ENCODE results near the gene SAXO2.

GRCh38 chr15:82301296-82302016 is 38.8 kb downstream of the SAXO2 start:
- TF ChIP-seq ELF4 (IDR thresholded peaks at IDR 0.05) (no peak), FOXM1 (IDR thresholded peaks at IDR 0.05; ENCODE audit: borderline replicate concordance) (no peak), FOXA1 (IDR thresholded peaks at IDR 0.05) (no peak), FOXK2 (IDR thresholded peaks at IDR 0.05) (no peak), SP1 (IDR thresholded peaks at IDR 0.05) (no peak), BHLHE40 (IDR thresholded peaks at IDR 0.05; ENCODE audit: borderline replicate concordance) (no peak), SUZ12 (IDR thresholded peaks at IDR 0.05) (no peak), HDGF (IDR thresholded peaks at IDR 0.05; ENCODE audit: borderline replicate concordance) (no peak), LEF1 (IDR thresholded peaks at IDR 0.05; ENCODE audit: borderline replicate concordance) (no peak), CTBP1 (IDR thresholded peaks at IDR 0.05; ENCODE audit: borderline replicate concordance) (no peak), ZNF384 (IDR thresholded peaks at IDR 0.05) (no peak), ARNT (IDR thresholded peaks at IDR 0.05) (no peak), TARDBP (IDR thresholded peaks at IDR 0.05) (no peak)

All from HEK293T (cell line).